ENCODE measurements around the gene MAP2K7. TPM values are rescaled to one million over a fixed set of nuclear protein-coding genes. Genes with fewer than 3 reads are reported as not detected.
"Not testable (repeated sequence)": the region's sequence is repeated elsewhere in the genome, so short reads cannot be mapped to it uniquely, and the experiment has no call there.

MAP2K7 gene
- total and polyA plus RNA-seq, 2 donors: 9.8 to 31.0 TPM

- H3K27ac ChIP-seq (ENCODE audit: low read depth): peak overlapping the region; percentile 73
- H3K4me3 ChIP-seq (ENCODE audit: low read depth, low read length): no peak overlapping the region
- WGBS: 24% methylated on average over 9 of the region's 9 CpGs
- H3K4me1 ChIP-seq (ENCODE audit: insufficient read depth): no peaks in the 10 kb centered on the region
- DNase-seq (ENCODE audit: extremely low spot score): peak; percentile 21
- peaks cover 17% of the 10 kb centered on the region for H3K36me3 ChIP-seq (ENCODE audit: insufficient read depth)
Observed at GRCh38 chr19:7928334-7928706, 24.6 kb downstream of the MAP2K7 start.

GRCh38 chr19:7928741-7929701 is 25.3 kb downstream of the MAP2K7 start:
- Histone ChIP-seq H3K27ac (ENCODE audit: low read depth) (peak overlapping the region; percentile 86), H3K36me3 (ENCODE audit: insufficient read depth) (peaks cover 21% of the 10 kb centered on the region), H3K4me3 (ENCODE audit: low read depth, low read length) (no peak overlapping the region), H3K4me1 (ENCODE audit: insufficient read depth) (no peaks in the 10 kb centered on the region)
- WGBS: 26% methylated on average over 24 of the region's 24 CpGs
- DNase-seq (ENCODE audit: extremely low spot score): peak; percentile 43

GRCh38 chr19:7930030-7930429 is 26.4 kb downstream of the MAP2K7 start:
- H3K36me3 ChIP-seq (ENCODE audit: insufficient read depth): peaks cover 21% of the 10 kb centered on the region
- DNase-seq (ENCODE audit: extremely low spot score); H3K4me3 ChIP-seq (ENCODE audit: low read depth, low read length); H3K4me1 ChIP-seq (ENCODE audit: insufficient read depth); H3K27ac ChIP-seq (ENCODE audit: low read depth): not testable (repeated sequence)
- 84% methylated on average over 11 of the region's 11 CpGs for WGBS

- no peak for DNase-seq (ENCODE audit: extremely low spot score)
- Histone ChIP-seq H3K4me1 (ENCODE audit: insufficient read depth) (no peaks in the 10 kb centered on the region), H3K27ac (ENCODE audit: low read depth) (no peak overlapping the region), H3K4me3 (ENCODE audit: low read depth, low read length) (no peak overlapping the region), H3K36me3 (ENCODE audit: insufficient read depth) (peaks cover 21% of the 10 kb centered on the region)
- 54% methylated on average over 7 of the region's 7 CpGs for WGBS
Observed at GRCh38 chr19:7930765-7931164, 27.1 kb downstream of the MAP2K7 start.

GRCh38 chr19:7931221-7932061 is 27.8 kb downstream of the MAP2K7 start:
- no peak for DNase-seq (ENCODE audit: extremely low spot score)
- Histone ChIP-seq H3K4me1 (ENCODE audit: insufficient read depth) (no peaks in the 10 kb centered on the region), H3K27ac (ENCODE audit: low read depth) (no peak overlapping the region), H3K4me3 (ENCODE audit: low read depth, low read length) (no peak overlapping the region), H3K36me3 (ENCODE audit: insufficient read depth) (peaks cover 21% of the 10 kb centered on the region)
- WGBS: 81% methylated on average over 36 of the region's 36 CpGs

- Histone ChIP-seq H3K4me3 (ENCODE audit: low read depth, low read length) (no peak overlapping the region), H3K27ac (ENCODE audit: low read depth) (no peak overlapping the region), H3K36me3 (ENCODE audit: insufficient read depth) (peaks cover 21% of the 10 kb centered on the region), H3K4me1 (ENCODE audit: insufficient read depth) (no peaks in the 10 kb centered on the region)
- DNase-seq (ENCODE audit: extremely low spot score): no peak
- 90% methylated on average over 32 of the region's 32 CpGs for WGBS
Observed at GRCh38 chr19:7932276-7932929, 28.7 kb downstream of the MAP2K7 start.

- H3K36me3 ChIP-seq (ENCODE audit: insufficient read depth): peaks cover 21% of the 10 kb centered on the region
- H3K4me1 ChIP-seq (ENCODE audit: insufficient read depth): no peaks in the 10 kb centered on the region
- no peak overlapping the region for H3K27ac ChIP-seq (ENCODE audit: low read depth)
- no peak for DNase-seq (ENCODE audit: extremely low spot score)
- no peak overlapping the region for H3K4me3 ChIP-seq (ENCODE audit: low read depth, low read length)
- WGBS: 92% methylated on average over 10 of the region's 10 CpGs
Observed at GRCh38 chr19:7932930-7933300, 29.2 kb downstream of the MAP2K7 start.

- H3K4me1 ChIP-seq (ENCODE audit: insufficient read depth): no peaks in the 10 kb centered on the region
- H3K36me3 ChIP-seq (ENCODE audit: insufficient read depth): peaks cover 21% of the 10 kb centered on the region
- no peak overlapping the region for H3K27ac ChIP-seq (ENCODE audit: low read depth)
- no peak for DNase-seq (ENCODE audit: extremely low spot score)
- 84% methylated on average over 14 of the region's 14 CpGs for WGBS
- H3K4me3 ChIP-seq (ENCODE audit: low read depth, low read length): no peak overlapping the region
Observed at GRCh38 chr19:7933411-7933810, 29.7 kb downstream of the MAP2K7 start.

- no peaks in the 10 kb centered on the region for H3K4me1 ChIP-seq (ENCODE audit: insufficient read depth)
- H3K27ac ChIP-seq (ENCODE audit: low read depth): no peak overlapping the region
- DNase-seq (ENCODE audit: extremely low spot score): no peak
- H3K36me3 ChIP-seq (ENCODE audit: insufficient read depth): peaks cover 21% of the 10 kb centered on the region
- H3K4me3 ChIP-seq (ENCODE audit: low read depth, low read length): no peak overlapping the region
- 88% methylated on average over 55 of the region's 55 CpGs for WGBS
Observed at GRCh38 chr19:7933828-7934725, 30.4 kb downstream of the MAP2K7 start.

GRCh38 chr19:7934766-7935165 is 31.1 kb downstream of the MAP2K7 start:
- H3K4me3 ChIP-seq (ENCODE audit: low read depth, low read length): no peak overlapping the region
- DNase-seq (ENCODE audit: extremely low spot score): no peak
- WGBS: 92% methylated on average over 21 of the region's 21 CpGs
- H3K27ac ChIP-seq (ENCODE audit: low read depth): no peak overlapping the region
- peaks cover 21% of the 10 kb centered on the region for H3K36me3 ChIP-seq (ENCODE audit: insufficient read depth)
- H3K4me1 ChIP-seq (ENCODE audit: insufficient read depth): no peaks in the 10 kb centered on the region

GRCh38 chr19:7940841-7941240 is 37.2 kb downstream of the MAP2K7 start:
- peaks cover 3% of the 10 kb centered on the region for H3K4me1 ChIP-seq (ENCODE audit: insufficient read depth)
- H3K4me3 ChIP-seq (ENCODE audit: low read depth, low read length): no peak overlapping the region
- whole genome bisulfite sequencing: 93% methylated on average over 13 of the region's 13 CpGs
- no peaks in the 10 kb centered on the region for H3K36me3 ChIP-seq (ENCODE audit: insufficient read depth)
- no peak overlapping the region for H3K27ac ChIP-seq (ENCODE audit: low read depth)
- DNase-seq (ENCODE audit: extremely low spot score): no peak

- no peak for DNase-seq (ENCODE audit: extremely low spot score)
- no peak overlapping the region for H3K27ac ChIP-seq (ENCODE audit: low read depth)
- peaks cover 3% of the 10 kb centered on the region for H3K4me1 ChIP-seq (ENCODE audit: insufficient read depth)
- 91% methylated on average over 19 of the region's 19 CpGs for WGBS
- H3K4me3 ChIP-seq (ENCODE audit: low read depth, low read length): no peak overlapping the region
- no peaks in the 10 kb centered on the region for H3K36me3 ChIP-seq (ENCODE audit: insufficient read depth)
Observed at GRCh38 chr19:7941895-7942596, 38.4 kb downstream of the MAP2K7 start.

Data from urinary bladder (tissue), 4 donors.